Measurements from ENCODE around the gene TNFRSF11A.

Gene TNFRSF11A

GRCh38 chr18:62331581-62332356 is 6.7 kb downstream of the TNFRSF11A start:
- H3K4me1 Mint-ChIP-seq, result peaks cover 32% of the 10 kb centered on the region
- H3K27ac Mint-ChIP-seq, result no peak overlapping the region
- no peaks in the 10 kb centered on the region for H3K9me3 Mint-ChIP-seq
- H3K4me3 Mint-ChIP-seq, result no peak overlapping the region
- DNase-seq (no peak), ATAC-seq (no peak)
- no peaks in the 10 kb centered on the region for H3K36me3 Mint-ChIP-seq (ENCODE audit: low read depth)
- peaks cover 48% of the 10 kb centered on the region for H3K27me3 Mint-ChIP-seq

GRCh38 chr18:62332431-62332830 is 7.3 kb downstream of the TNFRSF11A start:
- no peak overlapping the region for H3K4me3 Mint-ChIP-seq
- peaks cover 42% of the 10 kb centered on the region for H3K27me3 Mint-ChIP-seq
- H3K27ac Mint-ChIP-seq, result no peak overlapping the region
- DNase-seq (no peak), ATAC-seq (no peak)
- no peaks in the 10 kb centered on the region for H3K9me3 Mint-ChIP-seq
- no peaks in the 10 kb centered on the region for H3K36me3 Mint-ChIP-seq (ENCODE audit: low read depth)
- H3K4me1 Mint-ChIP-seq, result peaks cover 30% of the 10 kb centered on the region

GRCh38 chr18:62332964-62333695 is 8.0 kb downstream of the TNFRSF11A start:
- H3K27me3 Mint-ChIP-seq, result peaks cover 35% of the 10 kb centered on the region
- no peaks in the 10 kb centered on the region for H3K9me3 Mint-ChIP-seq
- H3K4me3 Mint-ChIP-seq, result no peak overlapping the region
- ATAC-seq (no peak), DNase-seq (no peak)
- peaks cover 27% of the 10 kb centered on the region for H3K4me1 Mint-ChIP-seq
- H3K36me3 Mint-ChIP-seq (ENCODE audit: low read depth), result no peaks in the 10 kb centered on the region
- no peak overlapping the region for H3K27ac Mint-ChIP-seq

- ATAC-seq (no peak), DNase-seq (no peak)
- Mint-ChIP-seq H3K4me3 (no peak overlapping the region), H3K4me1 (peaks cover 24% of the 10 kb centered on the region), H3K9me3 (no peaks in the 10 kb centered on the region), H3K27ac (no peak overlapping the region), H3K27me3 (peaks cover 33% of the 10 kb centered on the region), H3K36me3 (ENCODE audit: low read depth) (no peaks in the 10 kb centered on the region)
Observed at GRCh38 chr18:62334120-62334519, 9.0 kb downstream of the TNFRSF11A start.

GRCh38 chr18:62335494-62335893 is 10.4 kb downstream of the TNFRSF11A start:
- DNase-seq, result no peak
- peaks cover 26% of the 10 kb centered on the region for H3K27me3 Mint-ChIP-seq
- H3K9me3 Mint-ChIP-seq, result no peaks in the 10 kb centered on the region
- H3K4me1 Mint-ChIP-seq, result peaks cover 19% of the 10 kb centered on the region
- no peak overlapping the region for H3K27ac Mint-ChIP-seq
- no peak overlapping the region for H3K4me3 Mint-ChIP-seq
- no peak for ATAC-seq
- H3K36me3 Mint-ChIP-seq (ENCODE audit: low read depth), result no peaks in the 10 kb centered on the region

GRCh38 chr18:62336618-62337017 is 11.5 kb downstream of the TNFRSF11A start:
- no peak overlapping the region for H3K27ac Mint-ChIP-seq
- H3K4me3 Mint-ChIP-seq, result no peak overlapping the region
- H3K9me3 Mint-ChIP-seq, result no peaks in the 10 kb centered on the region
- peaks cover 13% of the 10 kb centered on the region for H3K4me1 Mint-ChIP-seq
- H3K27me3 Mint-ChIP-seq, result peaks cover 20% of the 10 kb centered on the region
- DNase-seq (no peak), ATAC-seq (no peak)
- no peaks in the 10 kb centered on the region for H3K36me3 Mint-ChIP-seq (ENCODE audit: low read depth)

- Mint-ChIP-seq H3K27ac (no peak overlapping the region), H3K27me3 (peaks cover 15% of the 10 kb centered on the region), H3K4me1 (peaks cover 10% of the 10 kb centered on the region), H3K4me3 (no peak overlapping the region), H3K9me3 (no peaks in the 10 kb centered on the region), H3K36me3 (ENCODE audit: low read depth) (no peaks in the 10 kb centered on the region)
- ATAC-seq (no peak), DNase-seq (no peak)
Observed at GRCh38 chr18:62337336-62337735, 12.2 kb downstream of the TNFRSF11A start.

GRCh38 chr18:62338446-62339105 is 13.5 kb downstream of the TNFRSF11A start:
- no peak overlapping the region for H3K4me3 Mint-ChIP-seq
- no peaks in the 10 kb centered on the region for H3K9me3 Mint-ChIP-seq
- DNase-seq (no peak), ATAC-seq (no peak)
- peaks cover 10% of the 10 kb centered on the region for H3K4me1 Mint-ChIP-seq
- H3K36me3 Mint-ChIP-seq (ENCODE audit: low read depth), result no peaks in the 10 kb centered on the region
- H3K27me3 Mint-ChIP-seq, result peaks cover 11% of the 10 kb centered on the region
- no peak overlapping the region for H3K27ac Mint-ChIP-seq

GRCh38 chr18:62339106-62339988 is 14.2 kb downstream of the TNFRSF11A start:
- H3K4me1 Mint-ChIP-seq, result peaks cover 10% of the 10 kb centered on the region
- ATAC-seq (peak; percentile 94), DNase-seq (no peak)
- H3K36me3 Mint-ChIP-seq (ENCODE audit: low read depth), result no peaks in the 10 kb centered on the region
- no peaks in the 10 kb centered on the region for H3K9me3 Mint-ChIP-seq
- H3K27me3 Mint-ChIP-seq, result peaks cover 13% of the 10 kb centered on the region
- peak overlapping the region; percentile 11 for H3K27ac Mint-ChIP-seq
- H3K4me3 Mint-ChIP-seq, result no peak overlapping the region

- Mint-ChIP-seq H3K27me3 (peaks cover 13% of the 10 kb centered on the region), H3K36me3 (ENCODE audit: low read depth) (no peaks in the 10 kb centered on the region), H3K4me3 (no peak overlapping the region), H3K4me1 (peaks cover 10% of the 10 kb centered on the region), H3K27ac (no peak overlapping the region), H3K9me3 (no peaks in the 10 kb centered on the region)
- ATAC-seq (no peak), DNase-seq (no peak)
Observed at GRCh38 chr18:62340996-62341395, 15.9 kb downstream of the TNFRSF11A start.

- Mint-ChIP-seq H3K27me3 (peaks cover 13% of the 10 kb centered on the region), H3K36me3 (ENCODE audit: low read depth) (no peaks in the 10 kb centered on the region), H3K9me3 (no peaks in the 10 kb centered on the region), H3K4me1 (peaks cover 12% of the 10 kb centered on the region), H3K27ac (no peak overlapping the region), H3K4me3 (no peak overlapping the region)
- DNase-seq (no peak), ATAC-seq (no peak)
Observed at GRCh38 chr18:62341473-62341872, 16.4 kb downstream of the TNFRSF11A start.

GRCh38 chr18:62342884-62343283 is 17.8 kb downstream of the TNFRSF11A start:
- no peak overlapping the region for H3K4me3 Mint-ChIP-seq
- H3K27me3 Mint-ChIP-seq, result peaks cover 16% of the 10 kb centered on the region
- H3K4me1 Mint-ChIP-seq, result peaks cover 18% of the 10 kb centered on the region
- H3K27ac Mint-ChIP-seq, result no peak overlapping the region
- ATAC-seq (no peak), DNase-seq (no peak)
- H3K9me3 Mint-ChIP-seq, result no peaks in the 10 kb centered on the region
- no peaks in the 10 kb centered on the region for H3K36me3 Mint-ChIP-seq (ENCODE audit: low read depth)

GRCh38 chr18:62343316-62343715 is 18.2 kb downstream of the TNFRSF11A start:
- Mint-ChIP-seq H3K27ac (no peak overlapping the region), H3K27me3 (peaks cover 16% of the 10 kb centered on the region), H3K4me3 (no peak overlapping the region), H3K9me3 (no peaks in the 10 kb centered on the region), H3K36me3 (ENCODE audit: low read depth) (no peaks in the 10 kb centered on the region), H3K4me1 (peaks cover 18% of the 10 kb centered on the region)
- no peak for DNase-seq
- no peak for ATAC-seq

- DNase-seq (no peak), ATAC-seq (no peak)
- H3K27ac Mint-ChIP-seq, result no peak overlapping the region
- H3K9me3 Mint-ChIP-seq, result no peaks in the 10 kb centered on the region
- no peak overlapping the region for H3K4me3 Mint-ChIP-seq
- H3K36me3 Mint-ChIP-seq (ENCODE audit: low read depth), result no peaks in the 10 kb centered on the region
- H3K27me3 Mint-ChIP-seq, result peaks cover 7% of the 10 kb centered on the region
- peaks cover 8% of the 10 kb centered on the region for H3K4me1 Mint-ChIP-seq
Observed at GRCh38 chr18:62345909-62346308, 20.8 kb downstream of the TNFRSF11A start.

Measured in activated naive CD8-positive, alpha-beta T cell treated with anti-CD3 and anti-CD28 coated beads, Interleukin-2, amount 50 U/mL, for 24 hours (primary cell).